SU-DHL-6 (cell line): Measurements from ENCODE around the gene NTRK2.

ENCODE experiments used
- H2AFZ ChIP-seq: fragments of 200-600 bp; sonication (generic); 2 replicates; pipeline ENCODE4 v1.6.1; 2014; ENCODE audit warnings: low read depth, mild to moderate bottlenecking, moderate library complexity, mixed read lengths, antibody characterized with exemption, low read length; ENCODE audit not compliant: severe bottlenecking
- H3F3A ChIP-seq: fragments of 200-600 bp; shearing (Covaris generic); 2 replicates; pipeline ENCODE4 v1.6.0; 2016; ENCODE audit warnings: antibody characterized with exemption, mild to moderate bottlenecking; ENCODE audit not compliant: insufficient read depth
- H3K27ac ChIP-seq: fragments of 200-600 bp; sonication (generic); 2 replicates; pipeline ENCODE4 v1.5.1; 2016; ENCODE audit warnings: low read depth, mild to moderate bottlenecking, low read length, moderate library complexity, mixed read lengths
- H3K27me3 ChIP-seq: fragments of 200-600 bp; sonication (generic), shearing (Covaris generic); 2 replicates; pipeline ENCODE4 v1.6.0; 2014; ENCODE audit warnings: mild to moderate bottlenecking, low read length
- H3K36me3 ChIP-seq: fragments of 200-600 bp; sonication (generic); 2 replicates; pipeline ENCODE4 v1.6.1; 2014; ENCODE audit warnings: mild to moderate bottlenecking, low read length, mixed read lengths
- H3K4me2 ChIP-seq: fragments of 300-600, 200-600 bp; shearing (Covaris generic), sonication (generic); 2 replicates; pipeline ENCODE4 v1.6.0; 2014; ENCODE audit warnings: low read length, low read depth, mild to moderate bottlenecking; ENCODE audit not compliant: poor library complexity, severe bottlenecking
- H3K4me3 ChIP-seq: fragments of 200-600 bp; sonication (generic); 2 replicates; pipeline ENCODE4 v1.5.1; 2014; ENCODE audit warnings: antibody characterized with exemption, low read length, mild to moderate bottlenecking, mixed read lengths; ENCODE audit not compliant: insufficient read depth, poor library complexity, severe bottlenecking
- H3K79me2 ChIP-seq: fragments of 200-600 bp; sonication (generic); 2 replicates; pipeline ENCODE4 v1.6.1; 2014; ENCODE audit warnings: mild to moderate bottlenecking, low read length, moderate library complexity; ENCODE audit not compliant: insufficient read depth
- H3K9ac ChIP-seq: fragments of 200-600 bp; sonication (generic); 2 replicates; pipeline ENCODE4 v1.7.0; 2014; ENCODE audit warnings: mild to moderate bottlenecking, low read length
- H3K9me2 ChIP-seq: fragments of 200-600 bp; sonication (generic); replicated peaks from 2 replicates; pipeline ENCODE4 v1.6.1; 2014; ENCODE audit warnings: low read length; ENCODE audit not compliant: insufficient read depth
- H3K9me3 ChIP-seq: fragments of 200-600 bp; sonication (generic); 2 replicates; pipeline ENCODE4 v1.6.1; 2014; ENCODE audit warnings: low read length, mixed read lengths; ENCODE audit not compliant: insufficient read depth
- H4K20me1 ChIP-seq: fragments of 200-600 bp; sonication (generic); 2 replicates; pipeline ENCODE4 v1.6.1; 2014; ENCODE audit warnings: low read depth, mild to moderate bottlenecking, antibody characterized with exemption, low read length, moderate library complexity, mixed read lengths
- EZH2phosphoT487 ChIP-seq: fragments of 200-600 bp; sonication (generic), shearing (Covaris generic); conservative IDR thresholded peaks from 2 replicates; pipeline ENCODE4 v1.6.1; 2018; ENCODE audit warnings: mild to moderate bottlenecking, antibody characterized with exemption, low read length, moderate library complexity, mixed read lengths
- TF ChIP-seq, protein P1 (sequence below): fragments of 200-600 bp; sonication (generic); IDR thresholded peaks from one replicate; pipeline ENCODE4 v1.5.1; 2017; ENCODE audit warnings: antibody characterized with exemption, mild to moderate bottlenecking, low read length, moderate library complexity; ENCODE audit not compliant: insufficient read depth, poor library complexity, severe bottlenecking

Gene NTRK2

DNA sequence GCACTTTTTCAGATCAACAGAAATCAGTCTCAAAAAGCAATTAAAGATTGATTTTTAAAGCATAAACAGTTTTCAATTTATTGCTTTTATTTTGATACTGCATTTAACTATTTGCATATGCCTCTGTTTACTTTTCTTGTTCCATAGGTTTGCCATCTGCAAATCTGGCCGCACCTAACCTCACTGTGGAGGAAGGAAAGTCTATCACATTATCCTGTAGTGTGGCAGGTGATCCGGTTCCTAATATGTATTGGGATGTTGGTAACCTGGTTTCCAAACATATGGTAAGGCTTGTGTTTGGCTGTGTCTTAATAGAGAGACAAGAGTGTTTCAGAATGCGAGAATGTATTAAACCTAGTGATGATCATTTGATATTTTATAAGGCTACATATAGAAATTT, 53.9 kb downstream of the NTRK2 start:
- Histone ChIP-seq H3K27me3 (no peaks in the 10 kb centered on the region), H2AFZ (no peak overlapping the region), H3K4me3 (no peak overlapping the region), H3K79me2 (no peaks in the 10 kb centered on the region), H3K9ac (no peak overlapping the region), H3K9me2 (no peaks in the 10 kb centered on the region), H3K36me3 (no peaks in the 10 kb centered on the region), H3K27ac (no peak overlapping the region), H3K4me2 (no peak overlapping the region), H4K20me1 (no peaks in the 10 kb centered on the region), H3K9me3 (no peaks in the 10 kb centered on the region), H3F3A (no peaks in the 10 kb centered on the region)
- TF ChIP-seq, protein P1, sequence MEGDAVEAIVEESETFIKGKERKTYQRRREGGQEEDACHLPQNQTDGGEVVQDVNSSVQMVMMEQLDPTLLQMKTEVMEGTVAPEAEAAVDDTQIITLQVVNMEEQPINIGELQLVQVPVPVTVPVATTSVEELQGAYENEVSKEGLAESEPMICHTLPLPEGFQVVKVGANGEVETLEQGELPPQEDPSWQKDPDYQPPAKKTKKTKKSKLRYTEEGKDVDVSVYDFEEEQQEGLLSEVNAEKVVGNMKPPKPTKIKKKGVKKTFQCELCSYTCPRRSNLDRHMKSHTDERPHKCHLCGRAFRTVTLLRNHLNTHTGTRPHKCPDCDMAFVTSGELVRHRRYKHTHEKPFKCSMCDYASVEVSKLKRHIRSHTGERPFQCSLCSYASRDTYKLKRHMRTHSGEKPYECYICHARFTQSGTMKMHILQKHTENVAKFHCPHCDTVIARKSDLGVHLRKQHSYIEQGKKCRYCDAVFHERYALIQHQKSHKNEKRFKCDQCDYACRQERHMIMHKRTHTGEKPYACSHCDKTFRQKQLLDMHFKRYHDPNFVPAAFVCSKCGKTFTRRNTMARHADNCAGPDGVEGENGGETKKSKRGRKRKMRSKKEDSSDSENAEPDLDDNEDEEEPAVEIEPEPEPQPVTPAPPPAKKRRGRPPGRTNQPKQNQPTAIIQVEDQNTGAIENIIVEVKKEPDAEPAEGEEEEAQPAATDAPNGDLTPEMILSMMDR = no peak
- TF ChIP-seq EZH2phosphoT487 = no peak

DNA sequence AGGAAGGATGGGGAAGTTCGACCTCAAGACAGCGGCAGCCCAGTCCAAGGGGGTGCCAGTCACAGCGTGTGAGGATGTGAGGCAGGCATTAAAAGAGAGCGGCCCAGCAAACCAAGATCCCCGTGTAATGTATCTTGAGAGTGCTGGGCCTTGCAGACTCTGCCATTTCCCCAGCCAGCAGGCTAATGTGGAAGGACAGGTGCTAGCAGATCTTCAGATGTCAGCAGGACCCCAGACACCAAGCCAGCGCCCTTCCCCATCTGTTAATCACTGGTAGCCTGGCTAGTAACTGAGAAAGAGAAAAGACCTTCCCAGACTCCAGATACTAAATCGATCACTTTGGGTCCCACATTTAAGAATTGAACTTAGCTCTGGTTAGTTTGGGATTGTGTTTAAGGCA, 62.2 kb downstream of the NTRK2 start:
- no peak overlapping the region for H3K4me3 ChIP-seq
- H3K9me3 ChIP-seq = no peaks in the 10 kb centered on the region
- H3F3A ChIP-seq = no peaks in the 10 kb centered on the region
- H3K27me3 ChIP-seq = no peaks in the 10 kb centered on the region
- H3K9me2 ChIP-seq = no peaks in the 10 kb centered on the region
- H3K27ac ChIP-seq = no peak overlapping the region
- no peaks in the 10 kb centered on the region for H3K79me2 ChIP-seq
- H4K20me1 ChIP-seq = no peaks in the 10 kb centered on the region
- TF ChIP-seq, protein P1 = no peak
- no peak for TF ChIP-seq EZH2phosphoT487
- no peak overlapping the region for H2AFZ ChIP-seq
- no peaks in the 10 kb centered on the region for H3K36me3 ChIP-seq
- no peak overlapping the region for H3K9ac ChIP-seq
- H3K4me2 ChIP-seq = no peak overlapping the region

DNA sequence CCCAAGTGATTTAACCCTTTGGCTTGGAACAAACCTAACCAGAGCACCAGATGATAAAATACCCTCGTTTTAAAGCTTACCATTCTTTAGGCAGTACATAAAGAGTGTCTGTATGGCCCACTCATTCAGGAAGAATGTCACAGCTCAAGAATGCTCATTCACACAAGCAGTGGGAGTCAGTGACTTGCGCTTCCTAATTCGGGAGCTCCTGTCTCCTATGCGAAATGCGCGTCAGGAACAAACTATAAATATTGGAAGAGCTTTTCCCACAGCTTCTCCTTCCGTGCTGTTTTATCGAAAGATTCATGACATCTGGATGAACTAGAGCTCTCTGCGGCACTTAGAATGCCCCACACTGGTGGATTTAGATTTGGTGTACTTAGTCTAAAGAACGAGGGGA, 66.6 kb downstream of the NTRK2 start:
- no peak overlapping the region for H3K27ac ChIP-seq
- no peak overlapping the region for H3K4me2 ChIP-seq
- no peak overlapping the region for H2AFZ ChIP-seq
- no peaks in the 10 kb centered on the region for H3K9me2 ChIP-seq
- no peaks in the 10 kb centered on the region for H3K79me2 ChIP-seq
- TF ChIP-seq EZH2phosphoT487 = no peak
- TF ChIP-seq, protein P1 = no peak
- H4K20me1 ChIP-seq = no peaks in the 10 kb centered on the region
- H3K36me3 ChIP-seq = no peaks in the 10 kb centered on the region
- H3F3A ChIP-seq = no peaks in the 10 kb centered on the region
- H3K4me3 ChIP-seq = no peak overlapping the region
- no peak overlapping the region for H3K9ac ChIP-seq
- no peaks in the 10 kb centered on the region for H3K27me3 ChIP-seq
- no peaks in the 10 kb centered on the region for H3K9me3 ChIP-seq
